GM18526 (cell line): ENCODE data around the gene KRTAP5-6.

ENCODE experiments used
- POLR2A ChIP-seq: IDR thresholded peaks from 3 replicates; pipeline ENCODE4 v1.6.1; 2011; ENCODE audit not compliant: insufficient read length; ENCODE audit errors: extremely low read depth

Gene KRTAP5-6

GRCh38 chr11:1694064-1694845 is 2.7 kb upstream of the KRTAP5-6 start:
- no peak for TF ChIP-seq POLR2A

- TF ChIP-seq POLR2A = no peak
Observed at GRCh38 chr11:1694846-1695547, 2.0 kb upstream of the KRTAP5-6 start.

- no peak for TF ChIP-seq POLR2A
Observed at GRCh38 chr11:1695548-1696108, 1.4 kb upstream of the KRTAP5-6 start.

- TF ChIP-seq POLR2A = no peak
Observed at GRCh38 chr11:1699771-1700170, 2.8 kb downstream of the KRTAP5-6 start.

- no peak for TF ChIP-seq POLR2A
Observed at GRCh38 chr11:1701091-1701807, 4.3 kb downstream of the KRTAP5-6 start.

- TF ChIP-seq POLR2A = no peak
Observed at GRCh38 chr11:1702506-1702905, 5.5 kb downstream of the KRTAP5-6 start.

GRCh38 chr11:1703146-1703545 is 6.2 kb downstream of the KRTAP5-6 start:
- TF ChIP-seq POLR2A = no peak

- TF ChIP-seq POLR2A = no peak
Observed at GRCh38 chr11:1705126-1706052, 8.4 kb downstream of the KRTAP5-6 start.

GRCh38 chr11:1706634-1707400 is 9.8 kb downstream of the KRTAP5-6 start:
- TF ChIP-seq POLR2A = no peak

- no peak for TF ChIP-seq POLR2A
Observed at GRCh38 chr11:1707751-1708150, 10.8 kb downstream of the KRTAP5-6 start.

GRCh38 chr11:1708716-1709115 is 11.7 kb downstream of the KRTAP5-6 start:
- TF ChIP-seq POLR2A = no peak

GRCh38 chr11:1714908-1715885 is 18.2 kb downstream of the KRTAP5-6 start:
- no peak for TF ChIP-seq POLR2A

- no peak for TF ChIP-seq POLR2A
Observed at GRCh38 chr11:1717745-1718144, 20.8 kb downstream of the KRTAP5-6 start.
